Kidney tubule cell (primary cell): ENCODE measurements around the gene HRG.
"Not testable (repeated sequence)": the region's sequence is repeated elsewhere in the genome, so short reads cannot be mapped to it uniquely, and the experiment has no call there.

ENCODE experiments used
- DNase-seq: peaks from one replicate; pipeline ENCODE4 v3.0.0-alpha.2; 2018; ENCODE audit warnings: low spot score

Gene HRG

GRCh38 chr3:186665625-186666188 is at the start of gene HRG:
Gene HRG (plus strand): TSS chr3:186666014. CDS start chr3:186666032, 18 bp downstream.
- DNase-seq = no peak

- no peak for DNase-seq
Measured at GRCh38 chr3:186616299-186616617, 49.6 kb upstream of the HRG start.

- DNase-seq = peak; percentile 98
Measured at GRCh38 chr3:186617036-186617946, 48.5 kb upstream of the HRG start.

- peak; percentile 28 for DNase-seq
Measured at GRCh38 chr3:186618318-186618938, 47.4 kb upstream of the HRG start.

- no peak for DNase-seq
Measured at GRCh38 chr3:186619787-186620212, 46.0 kb upstream of the HRG start.

GRCh38 chr3:186620213-186621092 is 45.4 kb upstream of the HRG start:
- DNase-seq = no peak

- DNase-seq = no peak
Measured at GRCh38 chr3:186621894-186622650, 43.7 kb upstream of the HRG start.

- no peak for DNase-seq
Measured at GRCh38 chr3:186622651-186623310, 43.0 kb upstream of the HRG start.

GRCh38 chr3:186624598-186624997 is 41.2 kb upstream of the HRG start:
- no peak for DNase-seq

- DNase-seq = no peak
Measured at GRCh38 chr3:186625600-186626042, 40.2 kb upstream of the HRG start.

GRCh38 chr3:186626254-186626847 is 39.5 kb upstream of the HRG start:
- no peak for DNase-seq

- no peak for DNase-seq
Measured at GRCh38 chr3:186627852-186628414, 37.9 kb upstream of the HRG start.

- no peak for DNase-seq
Measured at GRCh38 chr3:186628756-186629155, 37.1 kb upstream of the HRG start.

GRCh38 chr3:186630950-186631641 is 34.7 kb upstream of the HRG start:
- DNase-seq = no peak

- DNase-seq = no peak
Measured at GRCh38 chr3:186633481-186633880, 32.3 kb upstream of the HRG start.

- DNase-seq = not testable (repeated sequence)
Measured at GRCh38 chr3:186634207-186634606, 31.6 kb upstream of the HRG start.

- DNase-seq = no peak
Measured at GRCh38 chr3:186635532-186635931, 30.3 kb upstream of the HRG start.

GRCh38 chr3:186636536-186636935 is 29.3 kb upstream of the HRG start:
- DNase-seq = no peak

GRCh38 chr3:186637686-186638085 is 28.1 kb upstream of the HRG start:
- DNase-seq = no peak
